GM12878 (cell line): Measurements from ENCODE around the gene PIGB. TPM values are rescaled to one million over a fixed set of nuclear protein-coding genes. Genes with fewer than 3 reads are reported as not detected.
"Not testable (repeated sequence)": the region's sequence is repeated elsewhere in the genome, so short reads cannot be mapped to it uniquely, and the experiment has no call there.

Source experiments
- ATAC-seq: fragments of 200-7000 bp; cut with Tn5 transposase; 3 replicates; pipeline ENCODE4 v1.9.1; 2020; ENCODE audit warnings: mild to moderate bottlenecking, moderate library complexity
- BruUV-seq: library from RNA; stranded (reverse); fragments of 400-500 nt; replicated peaks from 2 replicates; lab custom pipeline; 2021; lab: Mats Ljungman, UMichigan
- CTCF ChIA-PET: fragments of 300-600 bp; sonication (Branson Sonifier 250); formaldehyde crosslinking; extraction: SDS; loops from one replicate; lab custom pipeline; 2021; ENCODE audit warnings: inconsistent platforms; lab: Yijun Ruan, JAX
- POLR2A ChIA-PET: fragments of 350-600 bp; formaldehyde crosslinking; extraction: SDS; loops from one replicate; lab custom pipeline; 2021; ENCODE audit warnings: inconsistent platforms; lab: Charles Lee
- RAD21 ChIA-PET: fragments of 300-600 bp; sonication (Branson Sonifier 250); formaldehyde crosslinking; loops from one replicate; lab custom pipeline; 2023; ENCODE audit warnings: antibody characterized with exemption; ENCODE audit not compliant: unreplicated experiment; lab: Charles Lee
- SMC1A ChIA-PET: fragments of 300-600 bp; sonication (Branson Sonifier 250); formaldehyde crosslinking; loops from one replicate; lab custom pipeline; 2023; ENCODE audit not compliant: unreplicated experiment, uncharacterized antibody; lab: Charles Lee
- DNase-seq: peaks from one replicate; pipeline ENCODE4 v3.0.0-alpha.2; 2011; ENCODE audit warnings: low read depth, low spot score
- FAIRE-seq: peaks from 3 replicates; lab custom pipeline; 2011; peaks lifted over from hg19 to GRCh38; lab: Jason Lieb, UNC
- H2AFZ ChIP-seq: 2 replicates; pipeline ENCODE4 v1.6.0; 2011; ENCODE audit warnings: low read depth, low read length, control low read depth; ENCODE audit not compliant: control insufficient read depth
- H3K27ac ChIP-seq: 2 replicates; pipeline ENCODE4 v1.5.1; 2011; ENCODE audit warnings: control low read depth; ENCODE audit not compliant: control insufficient read depth, insufficient read depth
- H3K27me3 ChIP-seq, 2 experiments: replicated peaks in 1 of 2; 2 replicates each; pipeline versions ENCODE4 v1.6.0 to v1.6.1; 2011; ENCODE audit warnings: low read length in 1 of 2; ENCODE audit not compliant: control insufficient read depth in 2 of 2, insufficient read depth in 2 of 2
- H3K36me3 ChIP-seq, 2 experiments: 2 replicates each; pipeline ENCODE4 v1.5.1; 2011; ENCODE audit warnings: low read length in 1 of 2; ENCODE audit not compliant: control insufficient read depth in 2 of 2, insufficient read depth in 2 of 2
- H3K4me1 ChIP-seq: 2 replicates; pipeline ENCODE4 v1.6.1; 2011; ENCODE audit warnings: mild to moderate bottlenecking, low read length, moderate library complexity, mixed read lengths; ENCODE audit not compliant: control insufficient read depth, insufficient read depth
- H3K4me2 ChIP-seq: 2 replicates; pipeline ENCODE4 v1.6.0; 2011; ENCODE audit warnings: control low read depth; ENCODE audit not compliant: control insufficient read depth, insufficient read depth
- H3K4me3 ChIP-seq: fragments of 200-600 bp; sonication (generic); 2 replicates; pipeline ENCODE4 v1.5.1; 2016
- H3K79me2 ChIP-seq: 2 replicates; pipeline ENCODE4 v1.6.0; 2011; ENCODE audit warnings: low read length; ENCODE audit not compliant: control insufficient read depth, insufficient read depth
- H3K9ac ChIP-seq: 2 replicates; pipeline ENCODE4 v1.8.0; 2011; ENCODE audit warnings: low read length, control low read depth, mixed read lengths; ENCODE audit not compliant: control insufficient read depth, insufficient read depth
- H3K9me3 ChIP-seq: replicated peaks from 3 replicates; pipeline ENCODE4 v1.5.1; 2011; ENCODE audit warnings: mild to moderate bottlenecking, low read length; ENCODE audit not compliant: control insufficient read depth, insufficient read depth
- H4K20me1 ChIP-seq: 2 replicates; pipeline ENCODE4 v1.6.0; 2011; ENCODE audit not compliant: control insufficient read depth, insufficient read depth
- CREB1 ChIP-seq: IDR thresholded peaks from 2 replicates; pipeline ENCODE4 v1.6.1; 2012; ENCODE audit warnings: low read depth, mild to moderate bottlenecking, inconsistent platforms
- CREM ChIP-seq: IDR thresholded peaks from 2 replicates; pipeline ENCODE4 v1.6.1; 2014; ENCODE audit warnings: antibody characterized with exemption, low read depth
- FOXM1 ChIP-seq: IDR thresholded peaks from 2 replicates; pipeline ENCODE4 v1.6.1; 2012; ENCODE audit warnings: low read depth, mild to moderate bottlenecking, inconsistent platforms, low read length, moderate library complexity
- JUNB ChIP-seq: IDR thresholded peaks from 2 replicates; pipeline ENCODE4 v1.6.1; 2016; ENCODE audit warnings: antibody characterized with exemption, mild to moderate bottlenecking
- KDM1A ChIP-seq: fragments of 200-600 bp; sonication (generic); IDR thresholded peaks from 2 replicates; pipeline ENCODE4 v1.6.1; 2016; ENCODE audit warnings: borderline replicate concordance
- NFIC ChIP-seq: IDR thresholded peaks from 2 replicates; pipeline ENCODE4 v1.6.1; 2012; ENCODE audit warnings: low read depth, mild to moderate bottlenecking, inconsistent platforms, low read length, moderate library complexity
- NFYA ChIP-seq: IDR thresholded peaks from 2 replicates; pipeline ENCODE4 v1.6.1; 2011; ENCODE audit warnings: low read depth, mild to moderate bottlenecking, low read length, improper control_type of control experiment, borderline replicate concordance
- NFYB ChIP-seq: IDR thresholded peaks from 2 replicates; pipeline ENCODE4 v1.6.1; 2011; ENCODE audit warnings: low read depth, mild to moderate bottlenecking, low read length, improper control_type of control experiment, moderate library complexity; ENCODE audit not compliant: insufficient read depth
- NR2F1 ChIP-seq: fragments of 450-650 bp; conservative IDR thresholded peaks from 2 replicates; pipeline ENCODE4 v1.6.1; 2017; ENCODE audit warnings: mild to moderate bottlenecking
- RFX5 ChIP-seq: IDR thresholded peaks from 2 replicates; pipeline ENCODE4 v1.6.1; 2011; ENCODE audit warnings: low read depth, low read length, improper control_type of control experiment
- TCF3 ChIP-seq: IDR thresholded peaks from 2 replicates; pipeline ENCODE4 v1.6.1; 2012; ENCODE audit warnings: low read depth, mild to moderate bottlenecking, low read length, borderline replicate concordance; ENCODE audit not compliant: insufficient read depth
- ZNF217 ChIP-seq: fragments of 450-650 bp; IDR thresholded peaks from 2 replicates; pipeline ENCODE4 v1.6.1; 2017; ENCODE audit warnings: antibody characterized with exemption, mild to moderate bottlenecking
- WGBS: methylation state at CpG from one replicate; pipeline ENCODE4 v1.1.6; 2016; ENCODE audit warnings: low lambda C conversion rate; ENCODE audit not compliant: insufficient replicate concordance, insufficient coverage; ENCODE audit errors: missing lambda C conversion rate; 5-methylcytosine and 5-hydroxymethylcytosine counted together
- in situ Hi-C: fragments of 300-500 bp; cut with MboI; formaldehyde crosslinking; loops from 9 replicates; pipeline ENCODE4 v1.14.3; 2018; ENCODE audit warnings: mixed read lengths
- intact Hi-C: fragments of 100-400 bp; cut with micrococcal nuclease; formaldehyde crosslinking; loops from one replicate; pipeline ENCODE4 v1.14.2; 2022; ENCODE audit not compliant: unreplicated experiment
- polyA plus RNA-seq, 11 experiments: library from polyadenylated mRNA; depleted of rRNA in 4 of 11; unstranded in 6 of 11; stranded (reverse) in 5 of 11; fragments of >200 nt; fragmentation: Nextera tagmentation in 4 of 11; fragmentation: Illumina TruSeq in 1 of 11; extraction: Ambion mirVana in 4 of 11; extraction: Trizol in 1 of 11; gene quantifications; 1 replicate in 1 of 11; 2 replicates in 10 of 11; pipeline versions ENCODE4 v1.2.1 to v1.2.3, GENCODE V29; 2011 to 2016; ENCODE audit warnings: inconsistent platforms in 2 of 11, missing spikeins in 2 of 11, low read depth in 1 of 11
- total RNA-seq, 4 experiments: library from RNA; depleted of rRNA in 3 of 4; stranded (reverse); fragments of >200 nt in 3 of 4; fragmentation: Illumina TruSeq in 1 of 4; extraction: Trizol in 1 of 4; gene quantifications; 2 replicates each; pipeline versions ENCODE4 v1.2.1 to v1.2.3, GENCODE V29; 2013 to 2021
- TF ChIP-seq, protein P1 (sequence below): fragments of 450-650 bp; IDR thresholded peaks from 2 replicates; pipeline ENCODE4 v1.6.1; 2016; ENCODE audit warnings: mild to moderate bottlenecking
- TF ChIP-seq, protein P2 (sequence below): IDR thresholded peaks from 2 replicates; pipeline ENCODE4 v1.6.1; 2011; ENCODE audit warnings: low read depth, low read length, improper control_type of control experiment, borderline replicate concordance

Gene PIGB
- total and polyA plus RNA-seq, 10 of the 15 experiments (the other 5 are each of a cell fraction or from before 2014, with no cell fraction given) = 17.9 to 46.0 (median 25.2) TPM

DNA sequence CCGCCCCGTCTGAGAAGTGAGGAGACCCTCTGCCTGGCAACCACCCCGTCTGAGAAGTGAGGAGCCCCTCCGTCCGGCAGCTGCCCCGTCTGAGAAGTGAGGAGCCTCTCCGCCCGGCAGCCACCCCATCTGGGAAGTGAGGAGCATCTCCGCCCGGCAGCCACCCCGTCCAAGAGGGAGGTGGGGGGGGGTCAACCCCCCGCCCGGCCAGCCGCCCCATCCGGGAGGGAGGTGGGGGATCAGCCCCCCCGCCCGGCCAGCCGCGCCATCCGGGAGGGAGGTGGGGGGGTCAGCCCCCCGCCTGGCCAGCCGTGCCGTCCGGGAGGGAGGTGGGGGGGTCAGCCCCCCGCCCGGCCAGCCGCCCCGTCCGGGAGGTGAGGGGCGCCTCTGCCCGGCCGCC lies 16.2 kb upstream of the PIGB start:
- H3K4me3 ChIP-seq, H3K9ac ChIP-seq, H2AFZ ChIP-seq, H3K36me3 ChIP-seq, DNase-seq, H3K4me2 ChIP-seq, H3K27ac ChIP-seq, H3K79me2 ChIP-seq, H3K27me3 ChIP-seq, intact Hi-C loops, H4K20me1 ChIP-seq, RAD21 ChIA-PET, ATAC-seq, SMC1A ChIA-PET, POLR2A ChIA-PET, BruUV-seq, in situ Hi-C loops, FAIRE-seq, CTCF ChIA-PET, H3K4me1 ChIP-seq, H3K9me3 ChIP-seq: not testable (repeated sequence)
- WGBS = no CpG with 5 or more reads among the region's 32 CpGs

DNA sequence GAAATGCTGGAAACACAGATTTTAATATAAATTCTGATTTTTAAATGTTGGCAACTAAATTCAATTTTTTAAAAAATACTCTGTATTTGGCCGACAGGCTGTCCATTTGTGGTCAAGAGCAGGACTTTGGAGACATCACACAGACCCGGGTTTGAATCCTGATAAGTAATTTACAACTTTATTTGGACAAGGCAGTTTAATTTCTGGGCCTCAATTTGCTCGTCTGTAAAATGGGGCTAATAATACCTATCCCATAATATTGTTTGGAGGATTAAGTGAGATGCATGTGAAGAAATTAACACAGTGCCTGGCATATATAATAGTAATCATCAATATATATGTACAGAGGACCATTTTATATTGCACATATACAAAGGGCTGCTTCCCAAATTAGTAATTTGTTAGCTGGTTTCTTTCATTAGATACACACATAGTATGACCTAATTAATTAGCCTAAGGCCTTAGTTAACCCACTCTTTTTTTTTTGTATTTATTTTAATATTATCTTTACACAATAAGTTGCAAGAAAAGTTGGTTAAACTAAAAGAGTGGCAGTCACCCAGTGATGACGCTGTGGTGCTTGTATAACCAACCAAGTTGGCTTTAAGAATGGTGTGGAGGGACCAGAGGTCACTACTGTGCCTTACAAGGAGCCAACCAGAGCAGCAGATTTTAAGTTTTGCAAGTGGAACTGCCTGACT lies 665 bp downstream of the PIGB start:
- H3K4me3 ChIP-seq = peak overlapping the region; percentile 80
- peak; percentile 32 for DNase-seq
- no peak for TF ChIP-seq RFX5
- TF ChIP-seq FOXM1 = no peak
- no peak for TF ChIP-seq JUNB
- TF ChIP-seq NR2F1 = peak; percentile 71
- TF ChIP-seq ZNF217 = peak; percentile 93
- peak; percentile 63; the same call in 1 of the 2 replicates for TF ChIP-seq CREB1
- TF ChIP-seq CREM = peak; percentile 56; the same call in 1 of the 2 replicates
- peak; percentile 21; the same call in 1 of the 2 replicates for TF ChIP-seq NFIC
- no peak for TF ChIP-seq TCF3
- no peak for TF ChIP-seq NFYA
- 0 out of 2 replicates have a peak, but pooled peaks have one; percentile 52 for TF ChIP-seq KDM1A
- peak; percentile 57; the same call in 1 of the 2 replicates for TF ChIP-seq NFYB
- TF ChIP-seq, protein P1, sequence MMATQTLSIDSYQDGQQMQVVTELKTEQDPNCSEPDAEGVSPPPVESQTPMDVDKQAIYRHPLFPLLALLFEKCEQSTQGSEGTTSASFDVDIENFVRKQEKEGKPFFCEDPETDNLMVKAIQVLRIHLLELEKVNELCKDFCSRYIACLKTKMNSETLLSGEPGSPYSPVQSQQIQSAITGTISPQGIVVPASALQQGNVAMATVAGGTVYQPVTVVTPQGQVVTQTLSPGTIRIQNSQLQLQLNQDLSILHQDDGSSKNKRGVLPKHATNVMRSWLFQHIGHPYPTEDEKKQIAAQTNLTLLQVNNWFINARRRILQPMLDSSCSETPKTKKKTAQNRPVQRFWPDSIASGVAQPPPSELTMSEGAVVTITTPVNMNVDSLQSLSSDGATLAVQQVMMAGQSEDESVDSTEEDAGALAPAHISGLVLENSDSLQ = peak; percentile 32; the same call in 1 of the 2 replicates
- TF ChIP-seq, protein P2, sequence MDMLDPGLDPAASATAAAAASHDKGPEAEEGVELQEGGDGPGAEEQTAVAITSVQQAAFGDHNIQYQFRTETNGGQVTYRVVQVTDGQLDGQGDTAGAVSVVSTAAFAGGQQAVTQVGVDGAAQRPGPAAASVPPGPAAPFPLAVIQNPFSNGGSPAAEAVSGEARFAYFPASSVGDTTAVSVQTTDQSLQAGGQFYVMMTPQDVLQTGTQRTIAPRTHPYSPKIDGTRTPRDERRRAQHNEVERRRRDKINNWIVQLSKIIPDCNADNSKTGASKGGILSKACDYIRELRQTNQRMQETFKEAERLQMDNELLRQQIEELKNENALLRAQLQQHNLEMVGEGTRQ = no peak

More for the DNA sequence above, 665 bp downstream of the PIGB start:
- peak overlapping the region; percentile 100 for H3K9ac ChIP-seq
- RAD21 ChIA-PET = interaction anchor here (0.9 to 2.3 kb wide), 7 partner anchors 29 to 123 kb away, joined by 3 to 24 read pairs (median 4); partner anchors contain the start of genes CCPG1, PIERCE2 and RSL24D1
- ATAC-seq = peak; percentile 83
- H3K4me1 ChIP-seq = no peaks in the 10 kb centered on the region
- peak overlapping the region; percentile 99 for H2AFZ ChIP-seq
- TSS peak; percentile 88 for BruUV-seq
- no peaks in the 10 kb centered on the region for H3K27me3 ChIP-seq
- H4K20me1 ChIP-seq = no peaks in the 10 kb centered on the region
- no peaks in the 10 kb centered on the region for H3K9me3 ChIP-seq
- 0% methylated on average over 4 of the region's 4 CpGs for WGBS
- peak overlapping the region; percentile 100 for H3K27ac ChIP-seq
- CTCF ChIA-PET = interaction anchor here (0.6 to 2.0 kb wide), 11 partner anchors 25 to 140 kb away, joined by 3 to 11 read pairs (median 3); partner anchors contain the start of genes CCPG1, PIERCE2 and RSL24D1
- intact Hi-C loops = loop anchor here (2.0 kb wide), 1 partner anchor 89 kb away; the partner anchor contains the start of genes CCPG1 and PIERCE2
- H3K4me2 ChIP-seq = peak overlapping the region; percentile 92
- POLR2A ChIA-PET = interaction anchor here (0.6 to 2.5 kb wide), 4 partner anchors 38 to 88 kb away, joined by 3 to 12 read pairs (median 4); partner anchors contain the start of genes CCPG1 and PIERCE2
- H3K36me3 ChIP-seq = no peaks in the 10 kb centered on the region; a peak in 1 of 4 replicates
- in situ Hi-C loops = no loop called here
- SMC1A ChIA-PET = interaction anchor here (0.6 to 2.5 kb wide), 18 partner anchors 20 to 122 kb away, joined by 3 to 13 read pairs (median 5); partner anchors contain the start of genes CCPG1 and PIERCE2
- peaks cover 33% of the 10 kb centered on the region for H3K79me2 ChIP-seq
- FAIRE-seq = peak; percentile 75
